ENCODE results near the gene DACH1.

- TF ChIP-seq CTCF (IDR thresholded peaks at IDR 0.05) (no peak), POLR2A (IDR thresholded peaks at IDR 0.05) (no peak)
Observed at GRCh38 chr13:71430681-71431080, 436.3 kb downstream of the DACH1 start.

Data from lower leg skin (tissue), 3 donors.